PC-3 (cell line): ENCODE results near the gene CPEB1. TPM values are rescaled to one million over a fixed set of nuclear protein-coding genes. Genes with fewer than 3 reads are reported as not detected.

Experiments used
- ATAC-seq: fragments of 200-7000 bp; cut with Tn5 transposase; 2 replicates; pipeline ENCODE4 v1.9.1; 2020; ENCODE audit warnings: mild to moderate bottlenecking, moderate library complexity
- BruUV-seq: library from RNA; stranded (reverse); fragments of 400-500 nt; replicated peaks from 2 replicates; lab custom pipeline; 2021; lab: Mats Ljungman, UMichigan
- CTCF ChIA-PET: fragments of 300-600 bp; sonication (Branson Sonifier 250); formaldehyde crosslinking; loops from one replicate; lab custom pipeline; 2022; ENCODE audit warnings: antibody characterized with exemption; lab: Charles Lee
- POLR2A ChIA-PET: fragments of 300-600 bp; sonication (Branson Sonifier 250); formaldehyde crosslinking; loops from one replicate; lab custom pipeline; 2022; ENCODE audit warnings: antibody characterized with exemption; ENCODE audit not compliant: unreplicated experiment; lab: Charles Lee
- DNase-seq: peaks from one replicate; pipeline ENCODE4 v3.0.0-alpha.2; 2015
- H2AFZ ChIP-seq: fragments of 300-600 bp; sonication (generic); 2 replicates; pipeline ENCODE4 v1.6.0; 2016; ENCODE audit warnings: antibody characterized with exemption, low read length
- H3F3A ChIP-seq: fragments of 300-600 bp; sonication (generic); one replicate; pipeline ENCODE4 v1.6.0; 2017; ENCODE audit warnings: antibody characterized with exemption, low read length, control low read depth, mild to moderate bottlenecking; ENCODE audit not compliant: unreplicated experiment
- H3K27ac ChIP-seq: fragments of 300-600 bp; sonication (generic); 2 replicates; pipeline ENCODE4 v1.5.1; 2016; ENCODE audit warnings: mild to moderate bottlenecking, low read length
- H3K27me3 ChIP-seq: fragments of 300-600 bp; sonication (generic); 2 replicates; pipeline ENCODE4 v1.6.1; 2016; ENCODE audit warnings: low read length, mixed read lengths
- H3K36me3 ChIP-seq: fragments of 300-600 bp; sonication (generic); 2 replicates; pipeline ENCODE4 v1.6.1; 2016; ENCODE audit warnings: low read depth, mixed run types, low read length, mixed read lengths
- H3K4me1 ChIP-seq: fragments of 300-600 bp; sonication (generic); 2 replicates; pipeline ENCODE4 v1.5.1; 2016; ENCODE audit warnings: low read length; ENCODE audit not compliant: insufficient read depth
- H3K4me2 ChIP-seq: fragments of 300-600 bp; sonication (generic); 2 replicates; pipeline ENCODE4 v1.6.0; 2016; ENCODE audit warnings: low read length
- H3K4me3 ChIP-seq: fragments of 300-600 bp; sonication (generic); 2 replicates; pipeline ENCODE4 v1.5.1; 2016; ENCODE audit warnings: mild to moderate bottlenecking, low read length, mixed read lengths
- H3K79me2 ChIP-seq: fragments of 300-600 bp; sonication (generic); 2 replicates; pipeline ENCODE4 v1.6.1; 2017; ENCODE audit warnings: low read length, mixed read lengths
- H3K9ac ChIP-seq: fragments of 300-600 bp; sonication (generic); 2 replicates; pipeline ENCODE4 v1.6.0; 2016; ENCODE audit warnings: mild to moderate bottlenecking, low read length
- H3K9me2 ChIP-seq: fragments of 300-600 bp; sonication (generic); replicated peaks from 2 replicates; pipeline ENCODE4 v1.6.1; 2016; ENCODE audit warnings: mixed run types, low read length, mixed read lengths
- H3K9me3 ChIP-seq: fragments of 300-600 bp; sonication (generic); 2 replicates; pipeline ENCODE4 v1.6.1; 2016; ENCODE audit warnings: low read length, mixed read lengths
- H4K20me1 ChIP-seq: fragments of 300-600 bp; sonication (generic); 2 replicates; pipeline ENCODE4 v1.6.1; 2016; ENCODE audit warnings: low read length, mixed read lengths
- EZH2 ChIP-seq: fragments of 300-600 bp; sonication (generic); IDR thresholded peaks from one replicate; pipeline ENCODE4 v1.6.1; 2017; ENCODE audit warnings: antibody characterized with exemption, mild to moderate bottlenecking, low read length; ENCODE audit not compliant: unreplicated experiment
- EZH2phosphoT487 ChIP-seq: fragments of 300-600 bp; sonication (generic); IDR thresholded peaks from 2 replicates; pipeline ENCODE4 v1.6.1; 2018; ENCODE audit warnings: mild to moderate bottlenecking, antibody characterized with exemption, low read length, borderline replicate concordance
- intact Hi-C: fragments of 100-400 bp; cut with micrococcal nuclease; formaldehyde crosslinking; loops from 2 replicates; pipeline ENCODE4 v1.9.0; 2023
- total RNA-seq: library from RNA; depleted of rRNA; stranded (reverse); fragments of >200 nt; gene quantifications from 2 replicates; pipeline ENCODE4 v1.2.3, GENCODE V29; 2014
- TF ChIP-seq, protein P1 (sequence below): fragments of 300-600 bp; sonication (generic); conservative IDR thresholded peaks from 2 replicates; pipeline ENCODE4 v1.5.1; 2017; ENCODE audit warnings: antibody characterized with exemption, low read depth, mild to moderate bottlenecking, low read length

Gene CPEB1
- total RNA-seq, 1 experiment from 2014 or later: 3.3 TPM

GRCh38 chr15:82566690-82567089 is 80.5 kb downstream of the CPEB1 start:
- H3K4me3 ChIP-seq: no peak overlapping the region
- no peaks in the 10 kb centered on the region for H3K9me3 ChIP-seq
- no peak overlapping the region for H3K27ac ChIP-seq
- ATAC-seq (no peak), DNase-seq (no peak)
- H3K79me2 ChIP-seq: no peaks in the 10 kb centered on the region
- H3K9ac ChIP-seq: no peak overlapping the region
- no peaks in the 10 kb centered on the region for H3K27me3 ChIP-seq
- intact Hi-C loops: no loop called here
- H3K4me1 ChIP-seq: peaks cover 14% of the 10 kb centered on the region
- POLR2A ChIA-PET: no interaction called here
- TF ChIP-seq EZH2phosphoT487 (no peak), EZH2 (no peak)
- TF ChIP-seq, protein P1, sequence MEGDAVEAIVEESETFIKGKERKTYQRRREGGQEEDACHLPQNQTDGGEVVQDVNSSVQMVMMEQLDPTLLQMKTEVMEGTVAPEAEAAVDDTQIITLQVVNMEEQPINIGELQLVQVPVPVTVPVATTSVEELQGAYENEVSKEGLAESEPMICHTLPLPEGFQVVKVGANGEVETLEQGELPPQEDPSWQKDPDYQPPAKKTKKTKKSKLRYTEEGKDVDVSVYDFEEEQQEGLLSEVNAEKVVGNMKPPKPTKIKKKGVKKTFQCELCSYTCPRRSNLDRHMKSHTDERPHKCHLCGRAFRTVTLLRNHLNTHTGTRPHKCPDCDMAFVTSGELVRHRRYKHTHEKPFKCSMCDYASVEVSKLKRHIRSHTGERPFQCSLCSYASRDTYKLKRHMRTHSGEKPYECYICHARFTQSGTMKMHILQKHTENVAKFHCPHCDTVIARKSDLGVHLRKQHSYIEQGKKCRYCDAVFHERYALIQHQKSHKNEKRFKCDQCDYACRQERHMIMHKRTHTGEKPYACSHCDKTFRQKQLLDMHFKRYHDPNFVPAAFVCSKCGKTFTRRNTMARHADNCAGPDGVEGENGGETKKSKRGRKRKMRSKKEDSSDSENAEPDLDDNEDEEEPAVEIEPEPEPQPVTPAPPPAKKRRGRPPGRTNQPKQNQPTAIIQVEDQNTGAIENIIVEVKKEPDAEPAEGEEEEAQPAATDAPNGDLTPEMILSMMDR: no peak
- no peaks in the 10 kb centered on the region for H3K36me3 ChIP-seq
- no peaks in the 10 kb centered on the region for H4K20me1 ChIP-seq
- no peak overlapping the region for H3K4me2 ChIP-seq
- H3K9me2 ChIP-seq: no peaks in the 10 kb centered on the region
- no TSS peak for BruUV-seq
- CTCF ChIA-PET: no interaction called here
- no peak overlapping the region for H2AFZ ChIP-seq
- no peaks in the 10 kb centered on the region for H3F3A ChIP-seq

DNA sequence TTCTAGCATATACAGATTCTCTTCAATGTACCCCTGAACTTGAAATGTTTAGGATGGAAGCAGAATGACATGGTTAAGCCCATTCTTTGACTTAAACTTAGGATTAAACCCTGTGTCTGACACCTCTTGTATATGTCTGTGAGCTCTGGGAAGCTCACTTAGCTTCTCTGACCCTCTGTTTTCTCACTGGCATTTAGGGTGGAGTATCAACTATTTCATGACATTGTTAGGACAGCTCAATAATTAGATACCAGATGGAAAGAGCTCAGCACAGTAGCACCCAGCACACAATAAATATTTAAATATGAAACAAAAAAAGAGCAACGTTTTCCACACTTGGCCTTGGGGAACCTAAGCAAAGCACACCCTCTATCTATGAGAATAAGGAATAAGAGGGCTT is 88.7 kb downstream of the CPEB1 start:
- Histone ChIP-seq H3K27me3 (no peaks in the 10 kb centered on the region), H3K4me1 (no peaks in the 10 kb centered on the region), H3K36me3 (no peaks in the 10 kb centered on the region), H2AFZ (no peak overlapping the region), H3K79me2 (no peaks in the 10 kb centered on the region), H3K27ac (no peak overlapping the region), H3K9me2 (no peaks in the 10 kb centered on the region), H3K9ac (no peak overlapping the region), H3K4me2 (no peak overlapping the region), H3K9me3 (no peaks in the 10 kb centered on the region), H4K20me1 (no peaks in the 10 kb centered on the region), H3F3A (no peaks in the 10 kb centered on the region), H3K4me3 (no peak overlapping the region)
- no peak for ATAC-seq
- ChIA-PET POLR2A (no interaction called here), CTCF (no interaction called here)
- DNase-seq: no peak
- intact Hi-C loops: no loop called here
- TF ChIP-seq, protein P1: no peak
- TF ChIP-seq EZH2 (no peak), EZH2phosphoT487 (no peak)
- no TSS peak for BruUV-seq

- no peak for ATAC-seq
- no peaks in the 10 kb centered on the region for H3K79me2 ChIP-seq
- no peaks in the 10 kb centered on the region for H3K9me2 ChIP-seq
- H3K27me3 ChIP-seq: no peaks in the 10 kb centered on the region
- H3K4me2 ChIP-seq: no peak overlapping the region
- BruUV-seq: no TSS peak
- no peak for DNase-seq
- no peaks in the 10 kb centered on the region for H3K9me3 ChIP-seq
- H3K36me3 ChIP-seq: no peaks in the 10 kb centered on the region
- intact Hi-C loops: no loop called here
- CTCF ChIA-PET: no interaction called here
- peaks cover 5% of the 10 kb centered on the region for H3F3A ChIP-seq
- no peak overlapping the region for H3K27ac ChIP-seq
- no peaks in the 10 kb centered on the region for H4K20me1 ChIP-seq
- H3K9ac ChIP-seq: no peak overlapping the region
- H2AFZ ChIP-seq: no peak overlapping the region
- POLR2A ChIA-PET: no interaction called here
- TF ChIP-seq, protein P1: no peak
- TF ChIP-seq EZH2: no peak
- TF ChIP-seq EZH2phosphoT487: no peak
- peaks cover 7% of the 10 kb centered on the region for H3K4me1 ChIP-seq
- no peak overlapping the region for H3K4me3 ChIP-seq
Measured at GRCh38 chr15:82556315-82557035, 90.7 kb downstream of the CPEB1 start.
